ENCODE data around the gene RAMP3.

DNA sequence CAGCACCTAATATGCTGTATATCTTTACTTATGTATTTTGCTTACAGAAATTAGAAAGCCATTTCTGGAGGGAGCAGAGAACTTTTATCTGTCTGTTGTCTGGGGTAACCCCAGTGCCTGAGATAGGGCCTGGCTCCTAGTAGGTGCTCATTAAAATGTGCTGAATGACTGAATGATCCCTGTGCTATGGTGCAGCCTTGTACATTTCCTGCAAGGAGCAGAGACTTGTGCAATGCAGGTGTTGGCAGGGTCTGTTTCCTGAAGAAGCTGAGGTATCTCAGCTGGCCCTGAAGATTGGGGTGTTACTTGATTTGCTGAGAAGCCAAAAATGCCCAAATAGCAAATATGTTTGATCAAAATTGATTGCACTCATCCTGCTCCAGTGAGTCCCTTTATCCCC is 65.5 kb downstream of the RAMP3 start:
- TF ChIP-seq, protein P1, sequence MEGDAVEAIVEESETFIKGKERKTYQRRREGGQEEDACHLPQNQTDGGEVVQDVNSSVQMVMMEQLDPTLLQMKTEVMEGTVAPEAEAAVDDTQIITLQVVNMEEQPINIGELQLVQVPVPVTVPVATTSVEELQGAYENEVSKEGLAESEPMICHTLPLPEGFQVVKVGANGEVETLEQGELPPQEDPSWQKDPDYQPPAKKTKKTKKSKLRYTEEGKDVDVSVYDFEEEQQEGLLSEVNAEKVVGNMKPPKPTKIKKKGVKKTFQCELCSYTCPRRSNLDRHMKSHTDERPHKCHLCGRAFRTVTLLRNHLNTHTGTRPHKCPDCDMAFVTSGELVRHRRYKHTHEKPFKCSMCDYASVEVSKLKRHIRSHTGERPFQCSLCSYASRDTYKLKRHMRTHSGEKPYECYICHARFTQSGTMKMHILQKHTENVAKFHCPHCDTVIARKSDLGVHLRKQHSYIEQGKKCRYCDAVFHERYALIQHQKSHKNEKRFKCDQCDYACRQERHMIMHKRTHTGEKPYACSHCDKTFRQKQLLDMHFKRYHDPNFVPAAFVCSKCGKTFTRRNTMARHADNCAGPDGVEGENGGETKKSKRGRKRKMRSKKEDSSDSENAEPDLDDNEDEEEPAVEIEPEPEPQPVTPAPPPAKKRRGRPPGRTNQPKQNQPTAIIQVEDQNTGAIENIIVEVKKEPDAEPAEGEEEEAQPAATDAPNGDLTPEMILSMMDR (conservative IDR thresholded peaks at IDR 0.05; ENCODE audit: low read depth, low read length), result no peak
- TF ChIP-seq EZH2 (IDR thresholded peaks at IDR 0.05; ENCODE audit: borderline replicate concordance, low read depth, low read length, poor library complexity, severe bottlenecking), result no peak
